Measurements from ENCODE around the gene NAA60.
"Not testable (repeated sequence)": the region's sequence is repeated elsewhere in the genome, so short reads cannot be mapped to it uniquely, and the experiment has no call there.

Gene NAA60

GRCh38 chr16:3501412-3501761 is 57.9 kb downstream of the NAA60 start:
- Histone ChIP-seq H3K4me3 (peak overlapping the region; percentile 51 to 91 (median 60)), H3K27ac (peak overlapping the region in 18 of 21 experiments; percentile 34 to 84 (median 70))

- H3K4me3 ChIP-seq: peak overlapping the region; percentile 51 to 91 (median 60)
- peak overlapping the region in 7 of 21 experiments; percentile 64 to 84 (median 79) for H3K27ac ChIP-seq
Observed at GRCh38 chr16:3501783-3502400, 58.4 kb downstream of the NAA60 start.

GRCh38 chr16:3503523-3503922 is 60.0 kb downstream of the NAA60 start:
- H3K4me3 ChIP-seq: no peak overlapping the region
- peak overlapping the region in 7 of 21 experiments; percentile 1 to 79 (median 61) for H3K27ac ChIP-seq

- peak overlapping the region in 4 of 21 experiments; percentile 47 to 68 (median 56) for H3K27ac ChIP-seq
- no peak overlapping the region for H3K4me3 ChIP-seq
Observed at GRCh38 chr16:3508736-3509135, 65.3 kb downstream of the NAA60 start.

- Histone ChIP-seq H3K27ac (peak overlapping the region in 4 of 21 experiments; percentile 47 to 68 (median 56)), H3K4me3 (no peak overlapping the region)
Observed at GRCh38 chr16:3509470-3509928, 66.0 kb downstream of the NAA60 start.

GRCh38 chr16:3510416-3510815 is 66.9 kb downstream of the NAA60 start:
- H3K4me3 ChIP-seq: no peak overlapping the region
- H3K27ac ChIP-seq: peak overlapping the region in 1 of 21 experiments; percentile 49

GRCh38 chr16:3511286-3512180 is 68.1 kb downstream of the NAA60 start:
- no peak overlapping the region for H3K4me3 ChIP-seq
- no peak overlapping the region for H3K27ac ChIP-seq

- Histone ChIP-seq H3K4me3 (no peak overlapping the region), H3K27ac (peak overlapping the region in 1 of 21 experiments; percentile 2)
Observed at GRCh38 chr16:3513892-3514583, 70.6 kb downstream of the NAA60 start.

- Histone ChIP-seq H3K27ac (peak overlapping the region in 1 of 21 experiments; percentile 2), H3K4me3 (no peak overlapping the region)
Observed at GRCh38 chr16:3514621-3515020, 71.1 kb downstream of the NAA60 start.

GRCh38 chr16:3515897-3516296 is 72.4 kb downstream of the NAA60 start:
- H3K27ac ChIP-seq: no peak overlapping the region
- no peak overlapping the region for H3K4me3 ChIP-seq

GRCh38 chr16:3518292-3518985 is 75.0 kb downstream of the NAA60 start:
- H3K4me3 ChIP-seq: no peak overlapping the region
- no peak overlapping the region for H3K27ac ChIP-seq

GRCh38 chr16:3518986-3519348 is 75.5 kb downstream of the NAA60 start:
- Histone ChIP-seq H3K4me3 (no peak overlapping the region), H3K27ac (peak overlapping the region in 1 of 21 experiments; percentile 57)

- Histone ChIP-seq H3K27ac (peak overlapping the region in 2 of 21 experiments; percentile 39 to 57), H3K4me3 (no peak overlapping the region)
Observed at GRCh38 chr16:3519581-3519980, 76.1 kb downstream of the NAA60 start.

GRCh38 chr16:3520413-3520812 is 76.9 kb downstream of the NAA60 start:
- Histone ChIP-seq H3K4me3 (no peak overlapping the region), H3K27ac (peak overlapping the region in 9 of 21 experiments; percentile 3 to 73 (median 39))

GRCh38 chr16:3520841-3521240 is 77.4 kb downstream of the NAA60 start:
- peak overlapping the region in 10 of 21 experiments; percentile 3 to 73 (median 41) for H3K27ac ChIP-seq
- no peak overlapping the region for H3K4me3 ChIP-seq

- H3K27ac ChIP-seq: no peak overlapping the region
- H3K4me3 ChIP-seq: no peak overlapping the region
Observed at GRCh38 chr16:3523281-3523680, 79.8 kb downstream of the NAA60 start.

- H3K27ac ChIP-seq: no peak overlapping the region
Observed at GRCh38 chr16:3525951-3526350, 82.5 kb downstream of the NAA60 start.

GRCh38 chr16:3527216-3527829 is 83.8 kb downstream of the NAA60 start:
- H3K4me3 ChIP-seq, H3K27ac ChIP-seq: not testable (repeated sequence)

More at GRCh38 chr16:3525951-3526350, 82.5 kb downstream of the NAA60 start:
- no peak overlapping the region for H3K4me3 ChIP-seq

GRCh38 chr16:3528406-3528805 is 84.9 kb downstream of the NAA60 start:
- no peak overlapping the region for H3K27ac ChIP-seq
- H3K4me3 ChIP-seq: no peak overlapping the region

All from skin epidermis (tissue), 12 donors.